ENCODE results near the gene FAM168A.

The FAM168A gene

DNA sequence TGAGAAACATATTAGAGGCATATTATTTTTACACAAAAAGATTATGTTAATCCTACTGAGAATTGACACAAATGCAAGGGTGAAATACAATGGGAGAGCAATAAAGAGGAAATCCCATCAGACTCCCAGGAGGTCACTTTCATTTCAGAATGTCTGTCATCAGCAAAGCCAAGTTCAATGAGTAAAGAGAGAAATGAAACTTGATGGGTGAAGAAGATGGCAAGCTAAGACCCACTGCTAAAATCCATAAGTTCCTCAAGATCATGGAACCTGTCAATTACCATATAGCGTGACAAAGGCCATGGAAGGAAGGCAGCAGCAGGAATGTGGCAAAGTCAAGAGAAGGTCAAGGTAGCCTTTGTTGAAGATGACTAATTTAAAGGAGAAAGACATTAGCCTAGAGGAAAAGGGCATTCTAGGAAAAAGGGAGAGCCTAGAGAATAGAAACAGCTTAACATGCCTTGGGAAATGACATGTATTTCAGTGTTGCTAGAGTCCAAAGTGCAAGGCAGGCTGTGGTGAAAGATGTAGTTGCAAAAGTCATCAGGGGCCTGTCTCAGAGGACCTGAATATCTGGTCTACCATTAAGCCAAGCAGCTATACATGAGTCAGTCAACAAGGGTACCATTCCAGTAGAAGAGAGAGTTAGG, 43.1 kb downstream of the FAM168A start:
- no peak for ATAC-seq

DNA sequence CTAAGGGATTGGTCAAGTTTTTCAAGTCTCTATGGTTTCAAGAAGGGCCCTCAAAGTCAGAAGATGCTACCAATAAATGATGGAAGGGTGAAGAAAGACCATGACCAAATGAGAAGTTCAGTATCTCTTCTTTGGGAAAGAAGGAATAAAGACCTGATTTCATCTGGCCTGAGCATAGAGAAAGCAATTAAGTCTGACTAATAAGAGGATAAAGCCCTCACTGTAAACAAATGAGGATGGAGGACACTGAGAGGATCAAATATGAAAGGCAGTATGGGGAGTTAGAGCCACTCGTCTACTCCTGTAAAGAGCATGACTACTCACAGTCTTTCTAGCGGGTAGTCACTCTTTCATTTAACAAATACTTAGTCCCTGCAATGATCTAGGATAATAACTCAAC, 44.6 kb downstream of the FAM168A start:
- ATAC-seq: no peak

DNA sequence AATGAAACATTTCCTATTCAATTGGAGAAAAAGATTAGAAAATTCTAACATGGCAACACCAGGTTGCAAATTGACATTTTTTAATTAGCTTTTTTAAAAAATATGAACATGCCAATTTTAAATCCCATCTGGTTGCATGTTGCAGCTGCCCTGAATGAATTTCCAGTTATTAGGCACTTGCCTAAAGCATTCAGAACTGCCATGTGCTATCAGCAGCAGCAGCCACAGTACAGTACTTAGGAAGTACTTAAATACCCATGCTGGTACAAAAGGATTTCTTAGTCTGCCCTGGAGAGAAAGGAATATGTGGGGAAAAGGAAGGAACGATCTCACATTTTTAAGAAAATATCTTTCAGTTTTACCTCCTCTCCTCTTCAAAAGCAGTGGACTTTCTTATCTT, 46.2 kb downstream of the FAM168A start:
- ATAC-seq: no peak

DNA sequence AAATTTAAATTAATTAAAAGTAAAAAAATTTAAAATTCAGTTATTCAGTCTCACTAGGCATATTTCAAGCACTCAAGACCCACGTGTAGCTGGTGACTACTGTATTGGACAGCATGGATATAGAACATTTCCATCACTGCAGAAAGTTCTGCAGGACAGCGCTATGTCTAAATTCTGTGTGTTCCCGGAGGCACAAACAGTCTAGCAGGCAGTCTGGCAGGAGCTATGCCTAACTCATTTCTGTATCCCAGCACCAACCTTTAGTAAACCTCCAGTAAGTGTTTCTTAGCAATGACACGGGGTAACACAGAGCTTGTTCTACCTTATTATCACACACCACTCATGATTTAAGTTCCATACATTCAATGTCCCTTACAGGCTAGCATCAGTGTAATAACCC, 48.5 kb downstream of the FAM168A start:
- ATAC-seq: no peak

DNA sequence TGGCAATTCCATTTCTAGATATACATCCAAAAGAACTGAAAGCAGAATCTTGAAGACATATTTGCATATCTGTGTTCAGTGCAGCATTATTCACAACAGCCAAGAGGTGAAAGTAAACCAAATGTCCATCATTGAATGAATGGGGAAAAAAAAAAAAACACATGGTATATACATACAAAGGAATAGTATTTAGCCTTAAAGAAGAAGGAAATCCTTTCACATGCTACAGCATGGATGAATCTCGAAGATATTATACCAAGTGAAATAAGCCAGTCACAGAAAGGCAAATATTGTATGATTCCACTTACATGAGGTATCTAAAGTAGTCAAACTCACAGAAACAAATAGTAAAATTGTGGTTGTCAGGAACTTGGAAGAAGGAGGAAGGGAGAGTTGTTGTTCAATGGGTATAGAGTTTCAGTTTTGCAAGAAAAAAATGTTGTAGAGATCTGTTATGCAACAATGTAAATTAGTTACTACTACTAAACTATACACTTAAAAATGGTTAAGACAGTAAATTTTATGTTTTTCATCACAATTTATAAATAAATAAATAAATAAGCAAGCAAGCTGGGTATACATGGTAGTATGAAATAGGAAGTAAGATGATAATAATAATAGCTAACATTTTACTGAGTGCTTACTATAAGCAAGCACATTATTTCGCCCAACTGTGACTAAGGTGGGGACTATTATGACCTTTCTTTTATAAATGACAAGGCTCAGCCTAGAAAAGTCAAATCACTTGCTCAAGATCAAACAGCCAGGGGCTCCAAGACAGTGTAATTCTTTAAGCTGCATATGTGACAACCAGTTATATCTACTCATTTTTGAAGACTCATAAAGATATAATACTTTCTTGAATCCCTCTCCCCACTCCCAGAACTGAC, 50.0 kb downstream of the FAM168A start:
- ATAC-seq: no peak

DNA sequence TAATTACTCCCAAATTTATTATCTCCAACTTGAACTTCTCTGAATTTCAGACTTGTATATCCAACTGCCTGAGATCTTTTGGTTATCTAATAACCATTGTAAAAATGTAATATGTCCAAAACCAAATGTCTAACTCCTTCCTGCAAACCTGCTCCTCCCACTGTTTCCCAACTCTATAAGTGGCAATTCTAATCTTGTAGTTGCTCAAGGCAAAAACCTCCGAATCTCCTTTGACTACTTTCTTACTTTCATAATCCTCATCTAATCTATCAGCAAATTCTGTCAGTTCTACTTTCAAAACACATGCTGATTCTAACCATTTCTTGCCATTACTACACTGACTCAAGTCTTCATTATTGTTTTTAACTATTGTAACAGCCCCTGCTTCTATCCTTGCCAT, 55.7 kb downstream of the FAM168A start:
- no peak for ATAC-seq

DNA sequence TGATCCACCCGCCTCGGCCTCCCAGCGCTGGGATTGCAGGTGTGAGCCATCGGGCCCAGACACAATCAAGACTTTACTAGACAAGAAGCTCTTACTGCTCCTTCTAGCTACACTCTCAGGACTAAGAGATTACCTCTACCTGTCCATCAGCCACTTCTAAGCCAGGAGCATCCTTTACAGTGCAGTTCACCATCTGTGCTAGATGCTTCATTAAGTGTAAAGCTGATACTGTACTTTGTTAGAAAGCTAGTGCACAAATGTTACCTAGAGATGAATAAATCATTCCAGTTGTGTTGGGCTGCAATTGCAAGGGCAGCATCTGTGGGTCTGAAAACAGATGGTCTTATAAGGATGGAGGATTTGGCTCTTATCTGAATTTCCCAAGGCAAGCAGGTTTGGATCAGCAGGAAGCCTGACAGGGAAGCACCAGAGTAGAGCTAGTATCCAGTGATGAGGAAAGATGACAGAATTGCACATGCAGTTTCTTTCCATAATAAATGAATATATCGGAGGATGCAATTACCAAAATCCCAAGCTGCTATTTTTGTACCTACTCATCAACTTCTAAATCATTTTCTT, 58.3 kb downstream of the FAM168A start:
- no peak for ATAC-seq

DNA sequence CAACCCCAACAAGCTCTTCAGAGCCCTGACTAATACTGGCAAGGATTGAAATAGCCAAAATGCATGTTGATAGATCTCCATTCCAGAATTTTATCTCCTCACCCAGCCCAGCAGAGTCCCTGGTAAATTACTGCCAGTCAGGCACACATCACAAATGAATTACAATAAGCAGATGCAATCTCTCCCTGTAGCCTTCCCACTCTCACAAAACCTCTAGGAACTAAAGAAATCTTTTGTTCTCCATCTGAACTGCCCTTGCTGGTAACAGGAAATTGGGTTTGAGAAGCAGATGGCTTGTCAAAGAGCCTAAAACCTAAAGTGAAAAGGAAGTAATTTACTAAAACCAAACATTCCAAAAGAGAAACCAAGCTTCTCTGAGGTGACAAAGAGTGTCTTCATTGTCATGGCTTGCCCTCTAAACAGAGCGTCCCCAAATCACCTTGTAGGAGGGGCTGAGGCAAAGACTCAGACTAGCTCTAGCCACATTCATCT, 59.5 kb downstream of the FAM168A start:
- ATAC-seq: peak; percentile 55 to 79

DNA sequence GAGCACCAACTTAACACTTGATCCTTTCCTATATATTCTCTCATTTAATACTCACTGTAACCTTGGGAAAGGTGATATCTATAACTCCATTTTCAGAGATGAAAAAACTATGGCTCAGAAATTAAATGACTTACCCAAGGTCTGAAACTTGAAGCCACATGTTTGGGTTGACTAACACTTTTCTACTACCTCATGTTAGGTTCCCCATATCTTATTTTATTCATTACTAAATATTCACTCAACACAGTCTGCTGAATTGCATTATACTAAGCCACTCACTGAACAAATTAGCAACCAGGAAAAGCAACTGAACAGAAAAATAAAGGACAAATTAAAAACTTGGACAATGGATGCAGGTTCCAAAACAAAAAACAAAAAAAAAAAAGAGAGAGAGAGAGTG, 59.9 kb downstream of the FAM168A start:
- ATAC-seq: no peak

DNA sequence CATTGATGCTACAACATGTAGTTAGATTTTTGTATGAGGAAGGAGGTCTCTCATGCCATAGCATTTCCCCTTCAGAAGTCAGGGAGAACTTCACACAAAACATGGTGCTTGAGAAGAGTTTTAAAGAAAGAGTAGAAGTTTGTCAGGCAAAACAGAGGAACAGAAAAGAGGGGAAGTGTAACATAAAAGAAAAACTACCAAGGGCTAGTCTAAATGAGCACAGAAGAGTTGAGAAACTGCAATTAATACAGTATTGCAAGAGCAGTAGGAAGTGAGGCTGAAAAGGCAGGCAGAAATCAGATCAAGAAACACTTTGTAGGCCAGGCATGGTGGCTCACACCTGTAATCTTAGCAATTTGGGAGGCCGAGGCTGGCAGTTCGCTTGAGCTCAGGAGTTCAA, 61.0 kb downstream of the FAM168A start:
- no peak for ATAC-seq

DNA sequence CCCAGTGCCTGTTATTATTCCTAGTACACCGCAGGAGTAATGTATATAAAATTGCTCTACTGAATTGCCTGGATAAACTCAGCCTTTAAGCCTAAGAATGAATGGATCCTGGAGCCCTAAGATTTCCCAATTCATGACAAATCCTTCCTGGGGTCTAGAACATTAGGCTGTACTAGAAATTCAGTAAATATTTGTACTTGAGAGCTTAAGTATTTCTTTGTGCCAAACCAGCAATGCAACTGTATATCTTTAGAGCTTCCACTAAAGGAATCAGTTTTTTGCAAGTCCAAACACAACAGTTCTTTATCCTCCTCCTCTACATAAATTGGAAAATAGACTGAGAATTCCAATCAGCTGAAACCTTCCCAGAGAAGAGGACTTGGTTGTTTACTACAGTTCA, 65.6 kb downstream of the FAM168A start:
- no peak for ATAC-seq

DNA sequence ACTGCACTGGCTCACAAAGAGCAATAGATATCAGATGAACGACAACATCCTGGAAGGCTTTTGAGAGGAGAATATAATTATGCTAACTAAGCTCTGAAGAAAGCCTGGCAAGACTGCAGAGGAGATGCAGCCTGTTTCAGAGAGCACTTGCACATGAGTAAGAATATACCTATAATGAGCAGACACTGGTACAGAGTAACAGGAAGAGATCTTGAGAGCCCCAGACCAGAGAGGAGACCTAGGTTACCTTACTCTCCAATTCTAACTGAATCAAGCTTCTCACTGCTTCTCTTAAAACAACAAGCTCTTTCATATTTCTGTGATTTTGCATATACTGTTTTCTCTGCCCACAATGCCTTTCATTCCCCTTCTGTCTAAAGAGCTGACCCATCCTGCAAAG, 66.5 kb downstream of the FAM168A start:
- no peak for ATAC-seq

DNA sequence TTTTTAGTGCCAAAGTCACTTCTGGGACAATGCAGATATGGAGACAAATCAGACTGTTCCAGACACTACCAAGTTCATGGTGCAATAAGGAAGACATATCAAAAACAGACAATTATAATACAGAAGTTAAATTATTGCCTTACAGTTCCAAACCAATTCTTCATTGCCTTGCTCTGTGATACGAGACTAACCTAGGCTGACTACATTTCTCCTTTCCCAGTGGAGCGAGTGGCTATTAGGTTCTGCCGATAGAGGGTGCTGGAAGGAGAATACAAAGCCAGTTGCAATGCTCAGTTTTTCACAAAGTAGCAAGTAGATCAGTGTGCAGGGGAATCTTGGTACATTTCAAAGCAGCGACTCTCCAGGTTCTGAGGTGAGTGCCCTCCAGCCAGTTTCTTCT, 67.8 kb downstream of the FAM168A start:
- ATAC-seq: no peak

DNA sequence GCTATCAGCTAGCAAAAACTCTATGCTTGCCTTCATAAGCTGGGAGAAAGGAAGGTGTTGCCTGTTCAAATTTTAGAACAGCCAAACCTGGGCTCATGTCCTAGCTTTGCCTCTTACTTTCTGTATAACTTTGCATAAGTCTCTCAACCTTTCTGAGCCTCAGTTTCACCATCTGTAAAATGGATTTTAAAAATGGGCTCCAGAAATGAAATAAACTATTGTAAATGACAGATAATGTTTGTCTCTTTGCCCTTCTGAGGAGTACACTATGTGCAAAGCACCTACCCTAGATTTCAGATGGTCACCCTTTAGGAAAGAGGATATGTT, 68.7 kb downstream of the FAM168A start:
- no peak for ATAC-seq

DNA sequence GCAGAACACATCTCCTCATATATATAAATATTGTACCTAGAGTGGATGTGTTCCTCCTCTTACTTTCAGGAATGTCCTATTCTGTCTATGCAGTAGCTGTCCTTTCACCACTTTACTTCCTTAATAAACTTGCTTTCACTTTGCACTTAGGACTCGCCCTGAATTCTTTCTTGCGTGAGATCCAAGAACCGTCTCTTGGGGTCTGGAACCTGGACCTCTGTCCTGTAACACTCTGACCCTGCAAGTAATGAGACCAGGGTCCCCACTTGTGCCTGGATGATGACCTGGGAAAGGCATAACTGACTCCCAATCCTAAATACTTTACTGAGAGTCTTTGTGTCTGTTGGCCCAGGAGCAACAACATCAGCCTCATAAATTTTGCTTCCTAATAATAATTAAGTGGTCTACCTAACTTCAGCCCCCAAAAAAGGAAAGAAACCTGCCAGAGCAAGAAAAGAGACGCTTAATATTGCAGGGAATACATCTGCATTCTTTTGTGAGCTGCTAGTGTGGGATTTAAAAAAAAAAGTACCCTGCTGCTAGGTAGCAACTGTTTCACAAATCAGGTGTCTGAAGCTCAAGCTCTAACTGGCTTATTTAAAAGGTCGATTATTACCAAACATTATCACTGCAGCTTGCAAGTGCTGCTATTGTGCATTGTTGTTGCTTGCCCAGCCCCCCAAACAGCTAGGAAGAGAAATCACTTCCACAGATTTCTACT, 69.3 kb downstream of the FAM168A start:
- no peak for ATAC-seq

DNA sequence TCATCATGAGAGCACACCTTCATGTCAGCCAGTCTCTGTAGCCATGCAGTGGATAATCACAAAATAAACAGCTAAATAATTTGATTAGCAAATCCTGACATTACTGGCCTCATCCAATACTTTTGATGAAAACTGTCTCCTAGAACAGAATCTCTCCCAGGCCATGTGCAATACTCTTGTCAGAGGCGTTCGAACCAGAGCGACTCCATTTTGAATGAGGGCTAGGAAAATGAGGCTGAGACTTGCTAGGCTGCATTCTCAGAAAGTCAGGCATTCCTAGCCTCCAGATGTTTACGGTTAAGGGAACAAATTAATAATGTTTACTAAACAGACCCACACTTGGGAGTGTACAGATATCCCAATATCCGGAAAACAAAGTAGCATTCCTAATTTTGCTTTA, 69.9 kb downstream of the FAM168A start:
- no peak for ATAC-seq

DNA sequence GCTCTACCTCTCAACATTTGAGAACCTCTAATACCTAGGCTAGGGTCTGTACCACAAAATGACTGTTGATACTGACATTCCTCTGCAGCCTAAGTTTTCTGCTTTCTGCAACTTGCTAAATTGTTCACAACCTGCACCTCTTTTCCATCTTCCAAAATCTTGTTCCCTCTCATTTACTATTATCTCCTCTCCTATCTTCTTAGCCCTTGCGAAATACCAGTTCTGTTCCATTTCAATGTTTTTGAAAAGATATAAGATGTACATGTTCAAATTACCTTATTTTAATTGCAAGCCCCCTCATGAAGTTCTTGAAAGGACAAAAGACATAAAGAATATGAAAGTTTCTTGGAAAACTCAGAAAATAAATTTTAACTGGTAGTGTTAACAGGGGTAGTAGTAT, 72.3 kb downstream of the FAM168A start:
- ATAC-seq: no peak

DNA sequence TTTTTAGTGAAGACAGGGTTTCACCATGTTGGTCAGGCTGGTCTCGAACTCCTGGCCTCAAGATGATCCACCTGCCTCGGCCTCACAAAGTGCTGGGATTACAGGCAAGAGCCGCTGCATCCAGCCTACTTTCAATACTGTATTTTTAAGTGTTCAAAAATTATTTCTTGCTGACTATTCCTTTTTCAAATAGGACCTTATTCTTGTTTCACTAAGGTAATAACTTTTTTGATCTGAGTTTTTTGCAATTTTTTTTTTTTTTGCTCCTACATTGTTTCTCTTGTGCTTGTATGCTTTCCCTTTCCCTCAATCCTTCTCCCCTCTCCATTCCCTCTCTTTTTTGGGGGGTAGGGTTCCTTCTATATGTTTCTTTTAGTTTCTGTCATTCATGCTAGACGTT, 73.1 kb downstream of the FAM168A start:
- no peak for ATAC-seq

DNA sequence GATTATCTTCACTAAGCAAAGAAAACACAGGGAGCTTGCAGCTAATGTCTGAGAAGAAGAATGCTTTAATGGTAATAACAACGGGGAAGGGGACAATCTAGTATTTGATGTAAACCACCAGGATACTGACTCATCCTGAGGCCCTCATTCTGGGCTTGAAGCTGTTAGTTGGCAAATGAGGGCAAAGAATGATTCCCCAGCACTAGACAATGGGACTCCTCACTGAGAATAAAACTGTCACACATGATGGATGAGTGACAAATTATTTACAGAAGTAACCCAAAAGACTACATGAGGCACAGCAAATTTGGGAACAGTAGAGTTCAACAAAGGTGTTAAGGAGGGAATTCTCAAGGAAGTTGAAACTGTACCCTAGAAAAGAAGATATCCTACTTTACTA, 76.3 kb downstream of the FAM168A start:
- peak; percentile 56 to 62 for ATAC-seq

DNA sequence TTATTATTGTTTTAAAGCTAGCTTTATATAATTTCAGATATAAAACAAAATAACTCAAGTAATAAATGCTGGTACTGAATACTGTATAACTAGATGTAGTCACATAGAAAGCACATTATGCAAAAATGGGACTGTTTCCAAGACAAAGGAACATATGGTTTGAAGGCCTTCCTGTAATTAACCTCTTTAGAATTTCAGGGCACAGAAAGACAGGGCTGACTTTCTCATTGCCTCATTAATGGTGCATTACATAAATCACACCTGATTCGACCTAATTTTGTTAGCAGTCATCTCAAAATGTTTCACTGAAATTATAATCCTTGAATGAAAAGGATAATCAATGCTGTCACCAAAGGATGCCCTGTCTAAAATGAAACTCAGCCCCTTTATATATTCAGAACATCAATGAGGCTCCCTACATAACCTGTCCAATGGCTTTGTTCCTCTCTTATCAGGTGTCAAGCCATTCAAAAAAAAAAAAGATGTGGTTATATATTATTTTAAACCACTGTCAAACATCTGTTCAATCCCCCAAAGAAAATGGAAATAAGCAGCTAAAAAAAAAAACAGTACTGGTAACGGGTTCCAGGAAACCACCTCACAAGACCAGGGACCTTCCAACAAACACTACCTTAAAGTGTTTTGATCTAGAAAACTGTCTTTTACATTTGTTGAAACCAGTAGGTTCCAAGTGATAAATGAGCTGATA, 77.4 kb downstream of the FAM168A start:
- ATAC-seq: peak in 1 of 2 donors; percentile 27

DNA sequence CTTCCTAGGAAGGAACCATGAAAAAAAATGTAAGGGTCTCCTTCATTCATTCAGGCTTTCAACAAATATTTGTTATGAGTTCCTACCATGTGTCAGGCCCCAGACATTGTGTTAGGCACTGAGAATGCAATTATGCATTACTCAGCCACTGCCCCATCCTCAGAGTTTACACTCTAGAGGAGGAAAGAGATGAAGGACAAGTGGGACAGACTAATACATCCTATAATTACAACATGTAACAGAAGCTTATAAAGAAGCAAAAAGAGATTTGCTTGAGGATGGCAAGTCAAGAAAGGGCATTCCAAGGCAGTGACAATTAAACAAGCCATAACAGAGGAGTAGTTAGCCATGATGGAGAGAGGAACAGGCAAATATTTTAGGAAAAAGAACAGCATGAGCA, 78.6 kb downstream of the FAM168A start:
- ATAC-seq: no peak

DNA sequence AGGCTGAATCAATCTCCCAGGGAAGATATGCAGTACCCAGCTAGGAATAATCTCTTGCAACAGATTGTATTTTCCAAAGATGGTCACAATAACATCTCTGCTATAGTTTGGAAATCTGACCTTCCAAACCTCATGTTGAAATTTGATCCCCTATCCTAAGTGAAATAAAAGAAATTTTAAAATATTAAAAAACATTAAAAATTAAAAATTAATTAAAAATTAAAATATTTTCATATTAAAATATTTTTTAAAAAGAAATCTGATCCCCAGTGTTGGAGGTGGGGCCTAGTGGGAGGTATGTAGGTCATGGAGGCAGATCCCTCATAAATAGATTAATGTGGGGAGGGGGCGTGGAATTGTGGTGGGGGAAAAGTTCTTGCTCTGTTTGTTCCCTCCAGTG, 79.7 kb downstream of the FAM168A start:
- ATAC-seq: no peak

DNA sequence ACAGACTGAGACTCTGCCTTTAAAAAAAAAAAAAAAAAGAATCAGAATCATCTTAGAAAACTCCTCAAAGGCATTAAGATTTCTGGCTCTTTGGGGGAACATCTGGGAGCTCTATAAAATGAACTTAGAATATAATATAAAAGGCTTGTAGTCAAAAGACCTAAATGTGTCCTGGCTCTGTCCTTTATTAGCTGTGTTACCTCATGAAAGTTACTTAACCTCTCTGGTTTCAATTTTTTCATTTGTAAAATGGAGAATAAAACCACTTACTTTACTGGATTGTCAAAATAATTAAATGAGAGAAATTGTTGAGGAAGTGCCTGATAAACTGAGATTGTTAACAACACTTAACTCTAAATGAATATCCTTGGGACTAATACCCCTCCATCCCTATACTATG, 81.8 kb downstream of the FAM168A start:
- ATAC-seq: no peak

Measured in activated CD4-positive, CD25-positive, alpha-beta regulatory T cell treated with anti-CD3 and anti-CD28 coated beads, Interleukin-2, amount 50 U/mL, for 24 hours (primary cell).